Sciatic nerve (tissue), 2 donors: ENCODE measurements around the gene ARHGEF11. TPM values are rescaled to one million over a fixed set of nuclear protein-coding genes. Genes with fewer than 3 reads are reported as not detected.
"Not testable (repeated sequence)": the region's sequence is repeated elsewhere in the genome, so short reads cannot be mapped to it uniquely, and the experiment has no call there.

Experiments
- ATAC-seq: fragments of 200-7000 bp; cut with Tn5 transposase; one replicate; pipeline ENCODE4 v1.9.1; 2020; ENCODE audit warnings: mild to moderate bottlenecking, moderate library complexity
- DNase-seq: peaks from one replicate; pipeline ENCODE4 v3.0.0-alpha.2; 2020; ENCODE audit warnings: low spot score
- intact Hi-C: fragments of 100-400 bp; cut with DNase I; formaldehyde crosslinking; loops from one replicate; pipeline ENCODE4 v1.14.2; 2022
- total RNA-seq: library from RNA; stranded (reverse); fragmentation: NEBNext Ultra II Directional; extraction: Animal tissue kit (Norgen Biotek cat#: 25700); gene quantifications from one replicate; pipeline ENCODE4 v1.2.1, GENCODE V29; 2021
- donor health status: DM: no; HTN: no; CAD: no.
- donor health status: DM: no; HTN: no; CAD: no.

ARHGEF11 gene
- total RNA-seq, 1 donor from 2014 or later, result 38.4 TPM

GRCh38 chr1:156939786-156940334 is 105.7 kb downstream of the ARHGEF11 start:
- ATAC-seq, result no peak
- no peak for DNase-seq
- intact Hi-C loops, result no loop called here

GRCh38 chr1:156938813-156939212 is 106.7 kb downstream of the ARHGEF11 start:
- intact Hi-C loops, result no loop called here
- DNase-seq (no peak), ATAC-seq (no peak)

DNA sequence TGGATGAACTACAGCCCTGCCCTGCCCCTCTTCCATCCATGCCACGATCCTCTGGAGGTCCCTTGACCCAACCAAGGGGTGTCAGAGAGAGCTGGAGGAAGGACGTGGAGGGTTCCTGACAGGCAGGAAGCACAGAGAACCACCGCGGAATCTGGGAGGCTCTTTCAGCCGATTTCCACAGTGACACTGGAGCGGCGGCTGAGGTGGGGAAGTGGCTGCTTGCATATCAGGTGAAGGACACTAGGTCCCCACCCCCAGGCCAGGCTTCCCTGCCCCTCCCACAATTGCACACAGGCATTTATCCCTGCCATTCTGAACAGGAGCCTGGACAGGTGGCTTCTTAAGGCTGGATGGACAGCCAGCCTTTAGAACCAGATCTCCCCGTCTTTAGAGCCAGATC is 107.7 kb downstream of the ARHGEF11 start:
- no peak for ATAC-seq
- intact Hi-C loops, result no loop called here
- DNase-seq, result no peak

- intact Hi-C loops, result no loop called here
- DNase-seq (no peak), ATAC-seq (no peak)
Observed at GRCh38 chr1:156936721-156937220, 108.8 kb downstream of the ARHGEF11 start.

- intact Hi-C loops, result no loop called here
- ATAC-seq, result no peak
- no peak for DNase-seq
Observed at GRCh38 chr1:156936191-156936590, 109.4 kb downstream of the ARHGEF11 start.

DNA sequence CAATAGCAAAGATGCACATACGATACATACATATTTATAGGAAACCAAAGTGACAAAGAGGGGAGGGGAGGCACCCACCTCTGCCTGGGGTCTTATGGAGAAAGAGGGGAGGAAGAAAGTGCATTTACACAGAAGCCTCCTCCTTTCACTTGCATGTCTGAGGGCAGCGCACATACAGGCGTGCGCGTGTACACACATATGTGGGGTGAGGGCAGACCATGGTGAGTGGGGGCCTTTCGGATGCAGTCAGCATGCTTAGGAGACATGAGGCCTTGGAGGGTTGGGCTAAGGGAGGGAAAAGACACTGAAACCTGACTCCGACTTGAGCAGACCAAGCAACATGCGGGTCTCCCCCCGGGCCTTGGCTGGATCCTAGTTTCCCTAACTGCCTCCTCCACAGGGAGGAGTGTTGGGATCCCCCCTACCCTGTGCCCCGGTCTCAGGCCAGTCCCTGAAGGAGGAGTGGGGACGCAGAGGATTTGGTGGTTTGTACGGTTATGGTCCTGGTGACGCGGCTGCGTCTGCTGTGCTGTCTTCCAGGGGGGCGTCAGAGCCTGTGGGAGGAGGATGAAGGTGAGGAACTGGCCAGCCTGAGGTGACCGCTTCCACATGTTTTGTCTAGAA is 109.9 kb downstream of the ARHGEF11 start:
- intact Hi-C loops, result no loop called here
- DNase-seq (no peak), ATAC-seq (no peak)

- DNase-seq (no peak), ATAC-seq (no peak)
- intact Hi-C loops, result no loop called here
Observed at GRCh38 chr1:156933136-156933535, 112.4 kb downstream of the ARHGEF11 start.

- ATAC-seq (peak; percentile 7), DNase-seq (no peak)
Observed at GRCh38 chr1:156931974-156932710, 113.4 kb downstream of the ARHGEF11 start.

GRCh38 chr1:156931211-156931952 is 114.2 kb downstream of the ARHGEF11 start:
- intact Hi-C loops, result no loop called here
- ATAC-seq, result peak; percentile 56
- no peak for DNase-seq

More at GRCh38 chr1:156931974-156932710, 113.4 kb downstream of the ARHGEF11 start:
- intact Hi-C loops, result no loop called here

DNA sequence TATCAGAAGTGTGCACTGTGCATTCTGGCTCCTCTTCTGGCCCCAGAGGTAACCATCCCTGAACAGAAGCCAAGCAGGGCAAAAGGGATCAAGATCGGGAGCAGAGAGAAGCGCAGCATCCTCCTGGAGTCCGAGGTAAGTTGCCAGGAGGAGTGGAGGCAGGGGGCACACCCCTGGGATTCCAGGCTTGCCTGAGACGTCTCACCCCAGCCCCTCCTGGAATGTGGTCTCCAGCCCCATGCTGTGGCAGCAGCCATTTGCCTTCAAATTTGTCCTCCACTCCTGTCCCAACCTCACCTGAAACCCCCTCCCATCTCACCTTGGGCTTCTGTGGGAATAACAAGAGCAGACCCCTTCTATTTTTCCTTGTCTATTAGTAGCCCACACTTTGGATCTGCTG is 115.1 kb downstream of the ARHGEF11 start:
- intact Hi-C loops, result no loop called here
- no peak for DNase-seq
- no peak for ATAC-seq

DNA sequence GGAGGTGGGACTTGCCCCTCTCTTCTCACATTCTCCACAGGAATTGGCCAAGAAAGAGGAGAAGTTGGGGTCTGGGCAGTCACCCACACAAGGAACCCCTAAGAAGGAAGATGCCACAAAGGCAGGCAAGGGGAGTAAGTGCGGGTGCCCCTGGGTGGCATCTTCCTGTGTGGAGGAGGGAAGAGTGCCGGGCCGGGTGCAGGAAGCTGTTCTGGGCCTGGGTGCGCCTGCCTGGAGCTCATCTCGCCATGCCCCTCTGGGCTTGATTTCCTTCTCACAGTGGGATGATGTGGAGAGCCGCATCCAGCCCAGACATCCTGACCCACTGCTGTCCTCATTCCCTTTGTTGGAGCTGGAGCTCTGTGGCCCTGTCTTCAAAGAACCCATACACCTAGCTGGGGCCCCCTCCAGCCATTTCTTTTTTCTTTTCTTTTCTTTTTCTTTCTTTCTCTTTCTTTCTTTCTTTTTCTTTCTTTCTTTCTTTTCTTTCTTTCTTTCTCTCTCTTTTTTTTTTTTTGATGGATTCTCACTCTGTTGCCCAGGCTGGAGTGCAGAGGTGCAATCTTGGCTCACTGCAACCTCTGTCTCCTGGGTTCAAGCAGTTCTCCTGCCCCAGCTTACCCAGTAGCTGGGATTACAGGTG is 115.8 kb downstream of the ARHGEF11 start:
- ATAC-seq, result no peak
- intact Hi-C loops, result no loop called here
- no peak for DNase-seq

DNA sequence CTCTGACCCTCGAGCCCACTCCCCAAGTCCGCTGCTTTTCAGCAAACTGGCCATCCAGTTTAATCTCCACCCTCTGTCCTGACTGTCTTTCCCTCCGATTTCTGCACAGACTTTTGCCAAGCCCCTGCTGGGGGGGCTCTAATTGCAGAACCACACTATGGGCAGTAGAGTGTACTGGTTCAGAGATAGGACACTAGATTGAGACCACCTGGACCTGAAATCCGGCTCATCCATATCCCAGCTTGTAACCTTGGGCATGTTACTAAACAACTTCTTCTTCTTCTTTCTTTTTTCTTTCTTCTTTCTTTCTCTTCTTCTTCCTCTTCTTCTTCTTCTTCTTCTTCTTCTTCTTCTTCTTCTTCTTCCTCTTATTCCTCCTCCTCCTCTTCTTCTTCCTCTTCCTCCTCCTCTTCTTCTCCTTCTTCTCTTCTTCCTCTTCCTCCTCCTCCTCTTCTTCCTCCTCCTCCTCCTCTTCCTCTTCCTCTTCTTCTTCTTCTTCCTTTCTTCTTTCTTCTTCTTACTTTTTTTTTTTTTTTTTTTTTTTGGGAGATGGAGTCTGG is 117.4 kb downstream of the ARHGEF11 start:
- ATAC-seq (no peak), DNase-seq (no peak)
- intact Hi-C loops, result no loop called here

- peak; percentile 83 for DNase-seq
- intact Hi-C loops, result no loop called here
- ATAC-seq, result peak; percentile 76
Observed at GRCh38 chr1:156927215-156928042, 118.1 kb downstream of the ARHGEF11 start.

GRCh38 chr1:156926695-156927094 is 118.8 kb downstream of the ARHGEF11 start:
- ATAC-seq, intact Hi-C loops, DNase-seq: not testable (repeated sequence)

- DNase-seq (no peak), ATAC-seq (no peak)
- intact Hi-C loops, result no loop called here
Observed at GRCh38 chr1:156926175-156926574, 119.4 kb downstream of the ARHGEF11 start.

DNA sequence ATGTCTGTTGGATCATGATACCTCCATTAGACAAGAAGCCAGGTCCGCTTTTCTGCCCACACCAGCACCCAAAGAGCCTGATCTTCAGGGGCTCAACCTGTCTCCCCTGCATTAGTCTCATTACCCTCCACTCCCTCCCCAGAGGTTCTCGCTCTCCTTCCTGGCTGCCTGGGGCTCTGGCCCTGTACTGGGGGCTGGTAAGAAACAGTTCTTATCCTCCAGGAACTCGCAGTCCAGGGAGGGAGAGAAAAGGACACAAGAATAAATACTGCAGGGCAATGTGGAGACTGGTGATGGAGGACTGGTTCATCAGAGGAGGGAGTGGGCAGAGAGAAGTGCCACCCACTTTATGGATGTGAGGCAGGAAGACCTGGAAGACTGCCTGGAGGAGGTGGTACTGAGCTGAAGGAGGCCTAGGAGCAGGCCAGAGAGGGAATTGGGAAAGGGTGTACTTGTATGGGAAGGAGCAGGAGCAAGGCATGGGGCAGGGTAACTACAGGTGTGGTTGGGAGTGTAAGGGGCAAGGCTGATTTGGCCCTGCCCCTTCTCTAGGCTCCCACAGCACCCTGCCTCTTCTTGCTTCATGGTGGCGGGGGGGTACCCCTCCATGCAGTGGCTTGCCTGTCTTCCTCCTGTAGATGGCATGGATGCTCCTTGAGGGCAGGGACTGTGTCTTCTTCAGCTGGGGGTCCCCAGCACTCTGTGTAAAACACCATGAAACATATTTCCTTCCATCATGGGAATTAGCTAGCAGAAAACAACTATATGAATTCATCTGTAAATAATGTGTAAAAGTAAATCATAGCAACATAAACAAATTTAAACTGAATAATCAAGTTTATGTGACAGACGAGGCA is 120.2 kb downstream of the ARHGEF11 start:
- ATAC-seq, result no peak
- intact Hi-C loops, result no loop called here
- DNase-seq, result no peak
